HepG2 (cell line): ENCODE measurements around the gene IMMT. TPM values are rescaled to one million over a fixed set of nuclear protein-coding genes. Genes with fewer than 3 reads are reported as not detected.

ENCODE experiments used
- DPF2 ChIP-seq: sonication (generic); formaldehyde crosslinking; IDR thresholded peaks from 2 replicates; pipeline ENCODE4 v1.4.0; 2020; ENCODE audit warnings: mild to moderate bottlenecking, low read depth, missing genetic modification reagents, borderline replicate concordance
- FOXP1 ChIP-seq, 2 experiments: fragments of 450-650 bp in 1 of 2; IDR thresholded peaks; 2 replicates each; pipeline ENCODE4 v1.6.1; 2017 to 2018; ENCODE audit warnings: antibody characterized with exemption in 1 of 2
- POLR2G ChIP-seq: fragments of 200-400 bp; formaldehyde crosslinking; IDR thresholded peaks from 2 replicates; pipeline ENCODE4 v1.6.1; 2018; ENCODE audit warnings: mild to moderate bottlenecking, low read depth, low read length, moderate library complexity
- SNAI1 ChIP-seq: sonication (generic); formaldehyde crosslinking; IDR thresholded peaks from 2 replicates; pipeline ENCODE4 v1.5.0; 2020; ENCODE audit warnings: mild to moderate bottlenecking, missing genetic modification reagents, borderline replicate concordance
- SYNCRIP ChIP-seq: fragments of 200-400 bp; formaldehyde crosslinking; IDR thresholded peaks from 2 replicates; pipeline ENCODE4 v1.6.1; 2018; ENCODE audit warnings: mild to moderate bottlenecking, low read depth, low read length; ENCODE audit not compliant: insufficient read depth
- TARDBP ChIP-seq: sonication (generic); formaldehyde crosslinking; IDR thresholded peaks from 2 replicates; pipeline ENCODE4 v1.8.0; 2022; ENCODE audit warnings: mild to moderate bottlenecking, missing genetic modification reagents
- ZNF225 ChIP-seq: sonication (generic); formaldehyde crosslinking; IDR thresholded peaks from 2 replicates; pipeline ENCODE4 v1.4.0; 2020; ENCODE audit warnings: mild to moderate bottlenecking, missing genetic modification reagents
- ZNF343 ChIP-seq: sonication (generic); formaldehyde crosslinking; IDR thresholded peaks from 2 replicates; pipeline ENCODE4 v1.4.0; 2020; ENCODE audit warnings: mild to moderate bottlenecking, missing genetic modification reagents
- ZNF878 ChIP-seq: sonication (generic); formaldehyde crosslinking; IDR thresholded peaks from 2 replicates; pipeline ENCODE4 v1.8.1; 2023; ENCODE audit warnings: mild to moderate bottlenecking, missing genetic modification reagents, moderate library complexity
- polyA plus RNA-seq, 8 experiments: library from polyadenylated mRNA; depleted of rRNA in 3 of 8; stranded (reverse) in 7 of 8; unstranded in 1 of 8; fragments of >200 nt; fragmentation: Illumina TruSeq in 4 of 8; extraction: Trizol in 4 of 8; gene quantifications; 2 replicates each; pipeline versions ENCODE4 v1.2.1 to v1.2.3, GENCODE V29; 2011 to 2016; ENCODE audit warnings: low read depth in 4 of 8, missing spikeins in 1 of 8, mixed read lengths in 1 of 8; ENCODE audit not compliant: insufficient read depth in 1 of 8
- total RNA-seq, 5 experiments: library from RNA; depleted of rRNA; stranded (reverse); fragments of >200 nt; fragmentation: Illumina TruSeq; extraction: Trizol; gene quantifications; 2 replicates each; pipeline ENCODE4 v1.2.3, GENCODE V29; 2016; ENCODE audit warnings: low read depth in 1 of 5
- TF ChIP-seq, protein P1 (sequence below), 2 experiments: sonication (generic) in 1 of 2; formaldehyde crosslinking in 1 of 2; IDR thresholded peaks; 2 replicates each; pipeline versions ENCODE4 v1.4.0 to v1.6.1; 2018 to 2020; ENCODE audit warnings: missing genetic modification reagents in 2 of 2, borderline replicate concordance in 1 of 2, low read depth in 1 of 2, mild to moderate bottlenecking in 1 of 2, missing biosample characterization in 1 of 2
- TF ChIP-seq, protein P2 (sequence below): sonication (generic); formaldehyde crosslinking; IDR thresholded peaks from 2 replicates; pipeline ENCODE4 v1.4.0; 2020; ENCODE audit warnings: mild to moderate bottlenecking, missing genetic modification reagents, borderline replicate concordance

The IMMT gene
- total and polyA plus RNA-seq, 2 of the 13 experiments (the other 11 are each of a cell fraction or from before 2014, with no cell fraction given), result 63.5 to 119 TPM

DNA sequence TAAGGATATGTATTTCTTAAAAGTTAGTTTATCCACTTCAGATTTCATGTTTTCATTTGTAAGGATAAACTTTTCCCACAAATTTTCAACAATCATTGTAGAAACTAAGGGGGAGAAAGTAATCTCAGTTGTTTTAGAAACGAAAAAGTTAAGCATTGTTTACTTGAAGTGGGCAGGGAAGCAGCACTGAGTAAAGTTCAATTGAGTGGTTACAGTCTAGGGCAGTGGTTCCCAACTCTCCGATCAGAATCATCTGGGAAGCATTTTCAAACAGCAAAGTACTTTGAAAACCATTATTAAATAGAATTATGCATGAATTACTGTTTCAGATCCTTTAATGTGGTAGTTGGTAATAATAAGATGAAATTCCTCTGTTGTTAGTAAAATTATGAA is 16.5 kb upstream of the IMMT start (continued):
- TF ChIP-seq, protein P1, sequence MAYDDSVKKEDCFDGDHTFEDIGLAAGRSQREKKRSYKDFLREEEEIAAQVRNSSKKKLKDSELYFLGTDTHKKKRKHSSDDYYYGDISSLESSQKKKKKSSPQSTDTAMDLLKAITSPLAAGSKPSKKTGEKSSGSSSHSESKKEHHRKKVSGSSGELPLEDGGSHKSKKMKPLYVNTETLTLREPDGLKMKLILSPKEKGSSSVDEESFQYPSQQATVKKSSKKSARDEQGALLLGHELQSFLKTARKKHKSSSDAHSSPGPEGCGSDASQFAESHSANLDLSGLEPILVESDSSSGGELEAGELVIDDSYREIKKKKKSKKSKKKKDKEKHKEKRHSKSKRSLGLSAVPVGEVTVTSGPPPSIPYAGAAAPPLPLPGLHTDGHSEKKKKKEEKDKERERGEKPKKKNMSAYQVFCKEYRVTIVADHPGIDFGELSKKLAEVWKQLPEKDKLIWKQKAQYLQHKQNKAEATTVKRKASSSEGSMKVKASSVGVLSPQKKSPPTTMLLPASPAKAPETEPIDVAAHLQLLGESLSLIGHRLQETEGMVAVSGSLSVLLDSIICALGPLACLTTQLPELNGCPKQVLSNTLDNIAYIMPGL (CRISPR knock-in tag; IDR thresholded peaks at IDR 0.05; ENCODE audit: borderline replicate concordance in 1 of 2, low read depth in 1 of 2), result no peak
- no peak for TF ChIP-seq ZNF343 (CRISPR knock-in tag)
- TF ChIP-seq, protein P2, sequence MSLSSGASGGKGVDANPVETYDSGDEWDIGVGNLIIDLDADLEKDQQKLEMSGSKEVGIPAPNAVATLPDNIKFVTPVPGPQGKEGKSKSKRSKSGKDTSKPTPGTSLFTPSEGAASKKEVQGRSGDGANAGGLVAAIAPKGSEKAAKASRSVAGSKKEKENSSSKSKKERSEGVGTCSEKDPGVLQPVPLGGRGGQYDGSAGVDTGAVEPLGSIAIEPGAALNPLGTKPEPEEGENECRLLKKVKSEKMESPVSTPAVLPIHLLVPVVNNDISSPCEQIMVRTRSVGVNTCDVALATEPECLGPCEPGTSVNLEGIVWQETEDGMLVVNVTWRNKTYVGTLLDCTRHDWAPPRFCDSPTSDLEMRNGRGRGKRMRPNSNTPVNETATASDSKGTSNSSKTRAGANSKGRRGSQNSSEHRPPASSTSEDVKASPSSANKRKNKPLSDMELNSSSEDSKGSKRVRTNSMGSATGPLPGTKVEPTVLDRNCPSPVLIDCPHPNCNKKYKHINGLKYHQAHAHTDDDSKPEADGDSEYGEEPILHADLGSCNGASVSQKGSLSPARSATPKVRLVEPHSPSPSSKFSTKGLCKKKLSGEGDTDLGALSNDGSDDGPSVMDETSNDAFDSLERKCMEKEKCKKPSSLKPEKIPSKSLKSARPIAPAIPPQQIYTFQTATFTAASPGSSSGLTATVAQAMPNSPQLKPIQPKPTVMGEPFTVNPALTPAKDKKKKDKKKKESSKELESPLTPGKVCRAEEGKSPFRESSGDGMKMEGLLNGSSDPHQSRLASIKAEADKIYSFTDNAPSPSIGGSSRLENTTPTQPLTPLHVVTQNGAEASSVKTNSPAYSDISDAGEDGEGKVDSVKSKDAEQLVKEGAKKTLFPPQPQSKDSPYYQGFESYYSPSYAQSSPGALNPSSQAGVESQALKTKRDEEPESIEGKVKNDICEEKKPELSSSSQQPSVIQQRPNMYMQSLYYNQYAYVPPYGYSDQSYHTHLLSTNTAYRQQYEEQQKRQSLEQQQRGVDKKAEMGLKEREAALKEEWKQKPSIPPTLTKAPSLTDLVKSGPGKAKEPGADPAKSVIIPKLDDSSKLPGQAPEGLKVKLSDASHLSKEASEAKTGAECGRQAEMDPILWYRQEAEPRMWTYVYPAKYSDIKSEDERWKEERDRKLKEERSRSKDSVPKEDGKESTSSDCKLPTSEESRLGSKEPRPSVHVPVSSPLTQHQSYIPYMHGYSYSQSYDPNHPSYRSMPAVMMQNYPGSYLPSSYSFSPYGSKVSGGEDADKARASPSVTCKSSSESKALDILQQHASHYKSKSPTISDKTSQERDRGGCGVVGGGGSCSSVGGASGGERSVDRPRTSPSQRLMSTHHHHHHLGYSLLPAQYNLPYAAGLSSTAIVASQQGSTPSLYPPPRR (CRISPR knock-in tag), result 0 out of 2 replicates have a peak, but pooled peaks have one; percentile 5
- 0 out of 2 replicates have a peak, but pooled peaks have one; percentile 2 for TF ChIP-seq DPF2
- no peak for TF ChIP-seq ZNF225 (CRISPR knock-in tag)
- no peak for TF ChIP-seq FOXP1 (IDR thresholded peaks at IDR 0.05)
- 0 out of 2 replicates have a peak, but pooled peaks have one; percentile 2 for TF ChIP-seq FOXP1 (CRISPR knock-in tag; IDR thresholded peaks at IDR 0.05)
- TF ChIP-seq SYNCRIP, result no peak
- no peak for TF ChIP-seq ZNF878 (CRISPR knock-in tag)
- TF ChIP-seq TARDBP, result no peak
- TF ChIP-seq SNAI1, result no peak
- TF ChIP-seq POLR2G, result no peak
